ENCODE results near the gene KYNU.
"Not testable (repeated sequence)": the region's sequence is repeated elsewhere in the genome, so short reads cannot be mapped to it uniquely, and the experiment has no call there.

The KYNU gene

DNA sequence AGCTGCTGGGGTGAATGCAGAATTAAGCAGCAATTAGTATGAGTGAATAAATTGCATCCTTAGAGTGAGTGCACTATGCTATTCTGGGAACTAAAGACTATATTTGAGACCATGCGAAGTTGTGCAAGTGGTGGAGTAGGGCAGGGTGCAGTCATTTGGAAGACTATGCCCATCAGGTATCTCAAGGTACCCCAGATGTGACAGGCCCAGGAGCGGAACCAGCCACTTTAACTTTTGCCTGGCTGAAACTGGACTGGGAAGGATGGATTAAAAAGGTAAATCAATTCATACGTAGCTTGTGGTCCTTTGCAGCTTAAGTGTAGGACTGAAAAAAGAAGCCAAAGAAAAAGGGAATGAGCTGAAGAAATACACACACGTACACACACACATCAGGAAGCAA, 1.7 kb downstream of the KYNU start:
- Mint-ChIP-seq H3K4me3 (peak overlapping the region; percentile 30), H3K27ac (no peak overlapping the region), H3K9me3 (peaks cover 3% of the 10 kb centered on the region), H3K36me3 (ENCODE audit: low read depth) (no peaks in the 10 kb centered on the region), H3K4me1 (ENCODE audit: low read depth) (peaks cover 5% of the 10 kb centered on the region), H3K27me3 (no peaks in the 10 kb centered on the region)

DNA sequence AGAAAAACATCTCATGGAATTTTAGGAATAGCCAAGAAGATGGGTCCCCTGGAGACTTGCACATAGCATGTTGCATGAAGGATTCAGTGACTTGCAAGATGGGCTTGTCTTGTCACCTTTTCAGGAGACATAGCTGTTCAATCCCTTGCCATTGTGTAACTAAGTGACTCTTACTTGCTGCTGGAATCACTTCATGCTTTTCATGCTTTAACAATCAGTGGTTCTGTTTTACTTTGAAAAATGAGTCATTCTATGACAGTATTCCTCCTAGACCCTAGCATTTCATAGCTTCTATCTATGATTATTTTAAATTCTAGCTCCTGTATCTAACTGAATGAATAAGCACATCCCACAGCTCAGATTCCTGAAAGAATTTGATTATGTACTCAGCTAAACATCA, 2.8 kb downstream of the KYNU start:
- no peaks in the 10 kb centered on the region for H3K36me3 Mint-ChIP-seq (ENCODE audit: low read depth)
- no peak overlapping the region for H3K4me3 Mint-ChIP-seq
- peaks cover 3% of the 10 kb centered on the region for H3K9me3 Mint-ChIP-seq
- H3K27ac Mint-ChIP-seq = no peak overlapping the region
- peaks cover 5% of the 10 kb centered on the region for H3K4me1 Mint-ChIP-seq (ENCODE audit: low read depth)
- H3K27me3 Mint-ChIP-seq = no peaks in the 10 kb centered on the region

- Mint-ChIP-seq H3K4me1 (ENCODE audit: low read depth) (peaks cover 5% of the 10 kb centered on the region), H3K9me3 (peaks cover 3% of the 10 kb centered on the region), H3K4me3 (no peak overlapping the region), H3K36me3 (ENCODE audit: low read depth) (no peaks in the 10 kb centered on the region), H3K27me3 (no peaks in the 10 kb centered on the region), H3K27ac (no peak overlapping the region)
These were observed 4.2 kb downstream of the KYNU start for GRCh38 chr2:142881619-142882018.

DNA sequence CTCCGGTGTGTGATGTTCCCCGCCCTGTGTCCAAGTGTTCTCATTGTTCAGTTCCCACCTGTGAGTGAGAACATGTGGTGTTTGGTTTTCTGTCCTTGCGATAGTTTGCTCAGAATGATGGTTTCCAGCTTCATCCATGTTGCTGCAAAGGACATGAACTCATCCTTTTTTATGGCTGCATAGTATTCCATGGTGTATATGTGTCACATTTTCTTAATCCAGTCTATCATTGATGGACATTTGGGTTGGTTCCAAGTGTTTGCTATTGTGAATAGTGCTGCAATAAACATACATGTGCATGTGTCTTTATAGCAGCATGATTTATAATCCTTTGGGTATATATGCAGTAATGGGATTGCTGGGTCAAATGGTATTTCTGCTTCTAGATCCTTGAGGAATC, 5.0 kb downstream of the KYNU start:
- not testable (repeated sequence) for H3K9me3 Mint-ChIP-seq; H3K27me3 Mint-ChIP-seq; H3K4me1 Mint-ChIP-seq (ENCODE audit: low read depth); H3K36me3 Mint-ChIP-seq (ENCODE audit: low read depth); H3K27ac Mint-ChIP-seq; H3K4me3 Mint-ChIP-seq

- Mint-ChIP-seq H3K27ac (no peak overlapping the region), H3K4me1 (ENCODE audit: low read depth) (peaks cover 5% of the 10 kb centered on the region), H3K27me3 (no peaks in the 10 kb centered on the region), H3K4me3 (no peak overlapping the region), H3K9me3 (peaks cover 3% of the 10 kb centered on the region), H3K36me3 (ENCODE audit: low read depth) (no peaks in the 10 kb centered on the region)
These were observed 6.1 kb downstream of the KYNU start for GRCh38 chr2:142883526-142883925.

GRCh38 chr2:142885543-142885942, 8.1 kb downstream of the KYNU start:
- Mint-ChIP-seq H3K27me3 (no peaks in the 10 kb centered on the region), H3K27ac (no peak overlapping the region), H3K4me1 (ENCODE audit: low read depth) (no peaks in the 10 kb centered on the region)

DNA sequence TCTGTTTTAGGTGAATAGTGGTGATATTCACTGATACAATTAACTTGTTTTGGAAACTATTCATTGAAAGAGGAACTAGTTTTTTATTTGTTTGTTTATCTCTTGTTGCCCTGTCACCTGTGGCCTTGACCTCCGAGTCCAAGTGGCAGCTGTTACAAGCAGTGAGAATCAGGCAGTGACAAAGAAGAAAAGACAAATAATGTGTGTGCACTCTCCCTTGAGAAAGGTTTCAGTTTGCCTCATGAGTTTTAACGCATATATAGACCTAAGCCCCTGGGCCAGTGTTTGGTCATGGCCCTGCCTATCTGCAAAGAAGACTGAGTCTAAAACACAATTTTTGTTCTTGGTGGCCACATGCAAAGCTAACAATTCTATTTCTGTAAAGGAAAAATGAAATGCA, 15.3 kb downstream of the KYNU start:
- H3K9me3 Mint-ChIP-seq = no peaks in the 10 kb centered on the region
- H3K27ac Mint-ChIP-seq = no peak overlapping the region
- no peaks in the 10 kb centered on the region for H3K36me3 Mint-ChIP-seq (ENCODE audit: low read depth)
- H3K4me3 Mint-ChIP-seq = no peak overlapping the region
- no peaks in the 10 kb centered on the region for H3K4me1 Mint-ChIP-seq (ENCODE audit: low read depth)
- H3K27me3 Mint-ChIP-seq = no peaks in the 10 kb centered on the region

More at GRCh38 chr2:142885543-142885942, 8.1 kb downstream of the KYNU start:
- Mint-ChIP-seq H3K4me3 (no peak overlapping the region), H3K9me3 (peaks cover 3% of the 10 kb centered on the region), H3K36me3 (ENCODE audit: low read depth) (no peaks in the 10 kb centered on the region)

- H3K4me1 Mint-ChIP-seq (ENCODE audit: low read depth) = no peaks in the 10 kb centered on the region
- no peak overlapping the region for H3K4me3 Mint-ChIP-seq
- H3K9me3 Mint-ChIP-seq = no peaks in the 10 kb centered on the region
- no peaks in the 10 kb centered on the region for H3K36me3 Mint-ChIP-seq (ENCODE audit: low read depth)
- no peak overlapping the region for H3K27ac Mint-ChIP-seq
- H3K27me3 Mint-ChIP-seq = no peaks in the 10 kb centered on the region
These were observed 15.8 kb downstream of the KYNU start for GRCh38 chr2:142893241-142893640.

- Mint-ChIP-seq H3K4me3 (no peak overlapping the region), H3K4me1 (ENCODE audit: low read depth) (no peaks in the 10 kb centered on the region), H3K27ac (no peak overlapping the region), H3K9me3 (no peaks in the 10 kb centered on the region), H3K27me3 (no peaks in the 10 kb centered on the region), H3K36me3 (ENCODE audit: low read depth) (no peaks in the 10 kb centered on the region)
These were observed 20.3 kb downstream of the KYNU start for GRCh38 chr2:142897807-142898206.

DNA sequence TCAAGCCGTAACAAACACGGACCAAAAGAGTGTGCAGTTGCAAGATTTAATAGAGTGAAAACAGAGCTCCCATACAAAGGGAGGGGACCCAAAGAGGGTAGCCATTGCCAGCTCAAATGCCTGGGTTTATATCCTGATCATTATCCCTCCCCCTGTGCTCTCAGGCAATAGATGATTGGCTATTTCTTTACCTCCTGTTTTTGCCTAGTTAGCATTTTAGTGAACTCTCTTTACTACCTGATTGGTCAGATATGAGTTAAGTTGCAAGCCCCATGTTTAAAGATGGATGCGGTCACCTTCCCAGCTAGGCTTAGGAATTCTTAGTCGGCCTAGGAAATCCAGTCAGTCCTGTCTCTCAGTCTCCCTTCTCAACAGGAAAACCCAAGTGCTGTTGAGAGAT, 22.9 kb downstream of the KYNU start:
- not testable (repeated sequence) for H3K27me3 Mint-ChIP-seq; H3K36me3 Mint-ChIP-seq (ENCODE audit: low read depth); H3K4me1 Mint-ChIP-seq (ENCODE audit: low read depth); H3K27ac Mint-ChIP-seq; H3K4me3 Mint-ChIP-seq; H3K9me3 Mint-ChIP-seq

DNA sequence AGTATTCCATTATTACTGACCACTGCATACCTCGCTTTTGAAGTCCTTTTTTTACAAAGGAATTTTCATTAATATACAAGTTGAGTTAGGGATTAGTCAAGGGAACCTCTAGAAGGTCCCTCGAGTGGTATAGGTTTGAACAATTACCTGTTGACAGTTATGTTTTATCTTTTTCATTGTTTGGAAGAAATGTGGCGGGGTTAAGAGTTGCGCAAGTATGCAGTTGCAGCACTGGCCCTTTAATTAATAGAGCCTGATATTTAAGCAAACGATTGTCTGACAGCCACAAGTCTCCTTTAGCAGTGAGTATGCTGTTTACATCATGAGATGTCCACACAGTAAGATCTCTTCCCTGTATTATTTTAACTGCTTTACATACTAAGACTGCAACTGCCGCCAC, 24.3 kb downstream of the KYNU start:
- Mint-ChIP-seq H3K4me3 (no peak overlapping the region), H3K27me3 (no peaks in the 10 kb centered on the region), H3K9me3 (no peaks in the 10 kb centered on the region), H3K36me3 (ENCODE audit: low read depth) (no peaks in the 10 kb centered on the region), H3K27ac (no peak overlapping the region), H3K4me1 (ENCODE audit: low read depth) (no peaks in the 10 kb centered on the region)

DNA sequence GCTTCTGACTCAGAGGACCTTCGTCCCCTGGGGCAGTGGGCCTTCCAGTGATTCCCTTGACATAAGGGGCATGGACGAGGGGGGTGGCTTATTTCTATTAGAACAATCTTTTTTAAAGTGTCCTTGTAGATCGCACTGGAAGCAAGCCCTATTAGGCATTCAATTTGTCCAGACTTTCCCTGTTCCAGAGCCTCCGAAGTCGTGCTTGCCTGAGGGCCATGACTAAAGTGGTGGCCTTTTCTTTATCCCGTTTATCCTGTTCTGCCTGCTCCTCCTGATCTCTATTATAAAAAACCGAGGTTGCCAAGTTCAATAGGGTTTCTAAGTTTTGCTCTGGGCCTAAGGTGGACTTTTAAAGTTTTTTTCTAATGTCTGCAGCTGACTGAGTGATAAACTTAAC, 26.3 kb downstream of the KYNU start:
- not testable (repeated sequence) for H3K4me3 Mint-ChIP-seq; H3K4me1 Mint-ChIP-seq (ENCODE audit: low read depth); H3K27ac Mint-ChIP-seq; H3K36me3 Mint-ChIP-seq (ENCODE audit: low read depth); H3K9me3 Mint-ChIP-seq; H3K27me3 Mint-ChIP-seq

- Mint-ChIP-seq H3K4me1 (ENCODE audit: low read depth) (no peaks in the 10 kb centered on the region), H3K9me3 (no peaks in the 10 kb centered on the region), H3K36me3 (ENCODE audit: low read depth) (no peaks in the 10 kb centered on the region), H3K27ac (no peak overlapping the region), H3K27me3 (no peaks in the 10 kb centered on the region), H3K4me3 (no peak overlapping the region)
These were observed 30.2 kb downstream of the KYNU start for GRCh38 chr2:142907653-142908052.

DNA sequence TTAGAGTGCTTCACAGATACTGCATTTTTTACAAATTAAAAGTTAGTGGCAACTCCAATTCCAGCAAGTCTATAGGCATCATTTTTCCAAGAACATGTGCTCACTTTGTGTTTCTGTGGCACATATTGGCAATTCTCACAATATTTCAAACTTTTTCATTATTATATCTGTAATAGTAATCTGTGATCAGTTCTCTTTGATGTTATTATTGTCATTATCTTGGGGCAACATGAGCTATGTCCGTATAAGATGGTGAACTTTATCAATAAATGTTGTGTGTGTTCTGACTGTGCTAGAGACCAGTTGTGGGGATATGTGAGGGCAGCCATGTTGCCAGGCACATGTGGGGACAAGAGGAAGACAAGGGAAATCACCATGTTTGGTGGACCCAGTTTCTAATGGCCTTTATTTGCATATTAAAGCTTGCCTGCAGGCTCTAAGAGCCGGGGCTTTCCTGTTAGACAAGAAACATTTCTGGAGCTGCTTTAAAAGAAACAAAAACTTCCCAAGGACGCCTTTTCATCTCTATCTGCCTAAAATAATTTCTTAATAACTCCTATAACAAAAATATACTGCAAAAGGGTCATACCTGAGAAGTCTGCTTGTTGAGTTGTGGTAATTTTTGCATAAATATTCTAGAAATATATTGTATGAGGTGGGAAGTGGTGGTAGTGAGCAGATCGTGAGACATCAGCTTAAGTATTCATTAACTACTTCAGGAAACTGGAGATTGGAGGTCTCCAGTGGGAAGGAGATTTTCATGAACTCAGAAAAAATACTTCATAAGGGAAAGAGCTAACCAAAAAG, 37.2 kb downstream of the KYNU start:
- H3K4me3 Mint-ChIP-seq = no peak overlapping the region
- peaks cover 3% of the 10 kb centered on the region for H3K4me1 Mint-ChIP-seq (ENCODE audit: low read depth)
- H3K27me3 Mint-ChIP-seq = peaks cover 4% of the 10 kb centered on the region
- H3K36me3 Mint-ChIP-seq (ENCODE audit: low read depth) = no peaks in the 10 kb centered on the region
- peak overlapping the region; percentile 28 for H3K27ac Mint-ChIP-seq
- H3K9me3 Mint-ChIP-seq = no peaks in the 10 kb centered on the region

DNA sequence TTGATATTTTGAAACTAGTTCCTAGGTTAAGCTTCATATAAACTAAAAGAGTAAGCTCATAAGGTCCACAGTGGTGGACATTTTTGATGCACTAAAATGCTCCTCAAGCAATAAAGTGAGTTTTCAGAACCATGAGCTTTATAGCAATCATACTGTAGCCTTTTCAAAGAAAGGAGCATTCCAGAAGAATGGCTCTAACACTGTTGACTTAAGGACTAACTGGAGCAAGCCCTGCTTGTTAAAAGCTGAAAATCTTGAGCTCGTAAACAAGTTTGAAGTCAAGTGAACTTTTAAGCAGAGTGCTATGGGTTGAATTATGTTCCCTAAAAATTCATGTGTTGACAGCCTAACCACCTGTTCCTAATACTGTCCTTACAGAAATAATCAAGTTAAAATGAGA, 38.0 kb downstream of the KYNU start:
- Mint-ChIP-seq H3K4me3 (no peak overlapping the region), H3K27ac (no peak overlapping the region), H3K4me1 (ENCODE audit: low read depth) (peaks cover 3% of the 10 kb centered on the region), H3K36me3 (ENCODE audit: low read depth) (no peaks in the 10 kb centered on the region), H3K9me3 (no peaks in the 10 kb centered on the region), H3K27me3 (peaks cover 4% of the 10 kb centered on the region)

GRCh38 chr2:142918624-142919023, 41.2 kb downstream of the KYNU start:
- Mint-ChIP-seq H3K4me1 (ENCODE audit: low read depth) (peaks cover 3% of the 10 kb centered on the region), H3K27me3 (no peaks in the 10 kb centered on the region)

More at GRCh38 chr2:142918624-142919023, 41.2 kb downstream of the KYNU start:
- no peak overlapping the region for H3K4me3 Mint-ChIP-seq
- H3K27ac Mint-ChIP-seq = no peak overlapping the region
- H3K9me3 Mint-ChIP-seq = no peaks in the 10 kb centered on the region
- H3K36me3 Mint-ChIP-seq (ENCODE audit: low read depth) = no peaks in the 10 kb centered on the region

All from stimulated activated naive CD8-positive, alpha-beta T cell treated with anti-CD3 and anti-CD28 coated beads, Interleukin-15, Interleukin-2, amounts not matched to agents 100 ng/mL and 50 ng/mL, for 24 hours (primary cell).